ENCODE measurements around the gene TIMP3.
A peak's percentile ranks its signal among the peaks of the same experiment; 100 is the strongest.

The TIMP3 gene

GRCh38 chr22:32809786-32810554, 8.5 kb downstream of the TIMP3 start:
- no peak for DNase-seq

GRCh38 chr22:32810555-32811133, 9.1 kb downstream of the TIMP3 start:
- peak; percentile 16 for DNase-seq

- DNase-seq, result no peak
These were observed 10.5 kb downstream of the TIMP3 start for GRCh38 chr22:32811788-32812545.

GRCh38 chr22:32814285-32814860, 12.9 kb downstream of the TIMP3 start:
- DNase-seq, result no peak

GRCh38 chr22:32815059-32815458, 13.6 kb downstream of the TIMP3 start:
- no peak for DNase-seq

- no peak for DNase-seq
These were observed 14.4 kb downstream of the TIMP3 start for GRCh38 chr22:32815943-32816342.

GRCh38 chr22:32817137-32817730, 15.7 kb downstream of the TIMP3 start:
- no peak for DNase-seq

- no peak for DNase-seq
These were observed 17.1 kb downstream of the TIMP3 start for GRCh38 chr22:32818446-32819115.

- DNase-seq, result no peak
These were observed 17.6 kb downstream of the TIMP3 start for GRCh38 chr22:32819120-32819519.

GRCh38 chr22:32820131-32821119, 18.9 kb downstream of the TIMP3 start:
- no peak for DNase-seq

- DNase-seq, result no peak
These were observed 20.8 kb downstream of the TIMP3 start for GRCh38 chr22:32822179-32822877.

GRCh38 chr22:32823024-32823730, 21.7 kb downstream of the TIMP3 start:
- peak; percentile 48 for DNase-seq

- DNase-seq, result no peak
These were observed 23.2 kb downstream of the TIMP3 start for GRCh38 chr22:32824531-32825312.

- DNase-seq, result no peak
These were observed 25.0 kb downstream of the TIMP3 start for GRCh38 chr22:32826537-32826936.

- no peak for DNase-seq
These were observed 25.6 kb downstream of the TIMP3 start for GRCh38 chr22:32827049-32827602.

GRCh38 chr22:32828150-32828549, 26.6 kb downstream of the TIMP3 start:
- no peak for DNase-seq

- no peak for DNase-seq
These were observed 27.1 kb downstream of the TIMP3 start for GRCh38 chr22:32828561-32828960.

- no peak for DNase-seq
These were observed 27.9 kb downstream of the TIMP3 start for GRCh38 chr22:32829451-32829851.

- DNase-seq, result no peak
These were observed 29.0 kb downstream of the TIMP3 start for GRCh38 chr22:32830473-32830872.
